ENCODE data around the gene TRAPPC6A. TPM values are rescaled to one million over a fixed set of nuclear protein-coding genes. Genes with fewer than 3 reads are reported as not detected.

Gene TRAPPC6A
- total and polyA plus RNA-seq, 2 of the 13 experiments (the other 11 are each of a cell fraction or from before 2014, with no cell fraction given) = 6.5 to 21.0 TPM

DNA sequence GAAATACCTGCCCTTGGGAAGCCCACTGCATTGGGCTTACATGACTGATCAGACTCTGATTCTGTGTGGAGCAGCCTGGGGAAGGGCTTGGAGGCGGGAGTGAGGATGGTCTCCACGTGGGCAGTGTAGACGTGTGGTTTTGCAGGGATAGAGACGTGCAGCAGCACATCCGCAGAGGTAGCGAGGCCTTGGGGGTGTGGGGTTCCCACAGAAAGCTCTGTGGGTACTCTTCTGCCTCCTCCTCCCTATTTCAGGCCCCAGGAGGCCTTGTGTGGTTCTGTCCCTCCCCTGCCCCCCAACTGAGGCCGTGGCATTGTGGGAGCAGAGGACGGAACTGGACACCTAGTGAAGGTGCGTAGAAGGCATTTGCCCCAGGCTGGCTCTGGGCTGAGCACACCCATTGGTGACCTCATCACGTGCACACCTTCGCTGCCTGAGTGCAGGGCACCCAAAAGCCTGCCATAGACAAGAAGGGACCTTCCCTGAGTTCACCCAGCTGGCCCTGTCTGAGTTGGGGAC, 56.2 kb downstream of the TRAPPC6A start:
- in situ Hi-C loops (cut with HindIII; ENCODE audit: extremely low pct_ligation_motif_present, low pct_unique_long_range_greater_than_20kb) (loop anchor here (10.0 kb wide), 1 partner anchor 107 kb away; no protein-coding TSS in a partner anchor), intact Hi-C loops (cut with micrococcal nuclease; ENCODE audit: unreplicated experiment) (no loop called here)
- H3K9ac ChIP-seq (ENCODE audit: insufficient read depth, low read depth, low read length) = no peak overlapping the region
- FAIRE-seq = no peak
- POLR2A ChIA-PET = no interaction called here
- no peaks in the 10 kb centered on the region for H3K9me3 ChIP-seq (ENCODE audit: low read length)
- H3K27me3 ChIP-seq (ENCODE audit: control insufficient read depth in 1 of 2, insufficient read depth in 2 of 2, low read length in 2 of 2) = no peaks in the 10 kb centered on the region
- peaks cover 11% of the 10 kb centered on the region; the same call in 1 of the 2 replicates for H4K20me1 ChIP-seq (ENCODE audit: insufficient read depth, low read length)
- H3K79me2 ChIP-seq (ENCODE audit: insufficient read depth, low read length) = peaks cover 61% of the 10 kb centered on the region
- H2AFZ ChIP-seq (ENCODE audit: low read length) = no peak overlapping the region
- no peak for DNase-seq (ENCODE audit: low spot score)
- no peak for TF ChIP-seq ZNF451 (CRISPR knock-in tag; IDR thresholded peaks at IDR 0.05)
- TF ChIP-seq ZSCAN30 (CRISPR knock-in tag; IDR thresholded peaks at IDR 0.05) = no peak
- no peak for TF ChIP-seq ZNF235 (CRISPR knock-in tag; IDR thresholded peaks at IDR 0.05; ENCODE audit: borderline replicate concordance)
- no peak for TF ChIP-seq NFE2L1 (CRISPR knock-in tag; IDR thresholded peaks at IDR 0.05; ENCODE audit: borderline replicate concordance)
- TF ChIP-seq ZNF143 (CRISPR knock-in tag; IDR thresholded peaks at IDR 0.05) = no peak
- no peak for TF ChIP-seq HDAC2 (CRISPR knock-in tag; IDR thresholded peaks at IDR 0.05)
- TF ChIP-seq ZNF432 (CRISPR knock-in tag; IDR thresholded peaks at IDR 0.05; ENCODE audit: borderline replicate concordance) = no peak
- TF ChIP-seq MAF1 (CRISPR knock-in tag; IDR thresholded peaks at IDR 0.05; ENCODE audit: borderline replicate concordance) = no peak
- no peak for TF ChIP-seq DBP (CRISPR knock-in tag; IDR thresholded peaks at IDR 0.05; ENCODE audit: not compliant biosample characterization)
- no peak for TF ChIP-seq ZNF468 (CRISPR knock-in tag; IDR thresholded peaks at IDR 0.05)
- no peak for TF ChIP-seq SMAD3 (CRISPR knock-in tag; IDR thresholded peaks at IDR 0.05)
- no peak for TF ChIP-seq HMG20A (CRISPR knock-in tag; IDR thresholded peaks at IDR 0.05; ENCODE audit: borderline replicate concordance)
- TF ChIP-seq ZFP36 (IDR thresholded peaks at IDR 0.05; ENCODE audit: borderline replicate concordance, low read depth, low read length, partially characterized antibody) = no peak
- peaks cover 4 to 8% of the 10 kb centered on the region in 2 experiments; a peak in 3 of 5 replicates for H3K36me3 ChIP-seq (replicated peaks in 1 of 2; ENCODE audit: control insufficient read depth in 1 of 2, insufficient read depth in 2 of 2, low read length in 2 of 2)
- no peak overlapping the region for H3K4me2 ChIP-seq (ENCODE audit: low read depth, low read length)
- peaks cover 10% of the 10 kb centered on the region; the same call in 1 of the 2 replicates for H3K4me1 ChIP-seq (ENCODE audit: insufficient read depth, low read length)
- WGBS (ENCODE audit: low lambda C conversion rate) = 96% methylated on average over 9 of the region's 11 CpGs
- no peak for ATAC-seq
- no peak overlapping the region for H3K27ac ChIP-seq (ENCODE audit: extremely low read length, insufficient read depth, low read length)
- CTCF ChIA-PET (ENCODE audit: low intra/inter-chr PET ratio, low total read pairs) = no interaction called here
- no peak overlapping the region for H3K4me3 ChIP-seq (replicated peaks in 1 of 3; ENCODE audit: insufficient read depth in 1 of 3, low read depth in 2 of 3, low read length in 3 of 3)
- BruUV-seq (replicated peaks) = no TSS peak

Measured in HepG2 (cell line).